Sigmoid colon (tissue), 7 donors: ENCODE results near the gene TRMT112. TPM values are rescaled to one million over a fixed set of nuclear protein-coding genes. Genes with fewer than 3 reads are reported as not detected.

ENCODE experiments used
- DNase-seq: peaks from one replicate; pipeline ENCODE4 v3.0.0-alpha.2; 2019
- H3K27ac ChIP-seq, 4 donors: fragments of 200-600 bp; sonication (generic); one replicate each; pipeline ENCODE4 v1.5.1; 2016 to 2019; ENCODE audit warnings: mild to moderate bottlenecking in 1 of 4
- H3K27me3 ChIP-seq, 3 donors: fragments of 200-600 bp; sonication (generic); one replicate each; pipeline ENCODE4 v1.5.1; 2019; ENCODE audit warnings: mild to moderate bottlenecking in 1 of 3
- H3K36me3 ChIP-seq, 4 donors: fragments of 200-600 bp; sonication (generic); one replicate each; pipeline ENCODE4 v1.5.1; 2016 to 2019
- H3K4me1 ChIP-seq, 4 donors: fragments of 200-600 bp; sonication (generic); one replicate each; pipeline ENCODE4 v1.5.1; 2017 to 2019
- H3K4me3 ChIP-seq, 4 donors: fragments of 200-600 bp; sonication (generic); one replicate each; pipeline ENCODE4 v1.5.1; 2017 to 2019; ENCODE audit warnings: mild to moderate bottlenecking in 2 of 4, moderate library complexity in 1 of 4
- H3K9me3 ChIP-seq, 4 donors: fragments of 200-600 bp in 3 of 4; sonication (generic) in 3 of 4; one replicate each; pipeline versions ENCODE4 v1.5.1 to v1.6.1; 2013 to 2019
- CTCF ChIP-seq, 4 experiments: fragments of 450-650 bp in 3 of 4; fragments of 200-600 bp in 1 of 4; IDR thresholded peaks; one replicate each; pipeline ENCODE4 v1.5.1; 2016 to 2019; ENCODE audit warnings: antibody characterized with exemption in 4 of 4, mild to moderate bottlenecking in 3 of 4, moderate library complexity in 2 of 4
- EP300 ChIP-seq, 4 donors: sonication (generic); formaldehyde crosslinking; IDR thresholded peaks; one replicate each; pipeline ENCODE4 v1.6.1; 2017; ENCODE audit warnings: antibody characterized with exemption in 4 of 4
- POLR2A ChIP-seq, 2 donors: fragments of 450-650 bp; IDR thresholded peaks; one replicate each; pipeline ENCODE4 v1.6.1; 2016; ENCODE audit warnings: antibody characterized with exemption in 2 of 2, mild to moderate bottlenecking in 2 of 2, moderate library complexity in 2 of 2
- POLR2AphosphoS5 ChIP-seq, 4 donors: sonication (generic); formaldehyde crosslinking; IDR thresholded peaks; one replicate each; pipeline ENCODE4 v1.6.1; 2017; ENCODE audit warnings: antibody characterized with exemption in 4 of 4
- WGBS, 2 donors: extraction: QIAGEN DNeasy Blood & Tissue Kit; methylation state at CpG; one replicate each; pipeline ENCODE4 v1.1.7; 2013; 5-methylcytosine and 5-hydroxymethylcytosine counted together
- intact Hi-C: fragments of 100-400 bp; cut with DNase I; formaldehyde crosslinking; loops from one replicate; pipeline ENCODE4 v1.15.1; 2023
- polyA plus RNA-seq, 3 donors: library from polyadenylated mRNA; stranded (reverse); fragments of 200-250 nt; gene quantifications; one replicate each; pipeline ENCODE4 v1.2.3, GENCODE V29; 2013
- small RNA-seq, 3 donors: library from RNA; depleted of rRNA; stranded (forward); fragments of <200 nt; gene quantifications; one replicate each; pipeline ENCODE3, GENCODE V24; 2016
- total RNA-seq, 4 donors: library from RNA; depleted of rRNA; stranded (reverse); fragments of >200 nt; gene quantifications; one replicate each; pipeline ENCODE4 v1.1.0, GENCODE V29; 2016
- donor health status: healthy with polysubstance abuse.
- donor health status: Bipolar disorder and iron deficiency.
- donor health status: healthy.

The TRMT112 gene
- total and polyA plus RNA-seq, 7 donors, result 148 to 353 (median 232) TPM

GRCh38 chr11:64268893-64269539, 48.3 kb downstream of the TRMT112 start:
- Histone ChIP-seq H3K4me1 (peaks cover 0 to 37% (median 31%) of the 10 kb centered on the region in 4 donors), H3K4me3 (peak overlapping the region; percentile 53 to 94 (median 78)), H3K27ac (peak overlapping the region; percentile 87 to 99 (median 96)), H3K9me3 (no peaks in the 10 kb centered on the region), H3K36me3 (peaks cover 0 to 24% (median 12%) of the 10 kb centered on the region in 4 donors), H3K27me3 (no peaks in the 10 kb centered on the region)
- WGBS, 2 donors, result 1 to 3% methylated on average over 34 of the region's 34 CpGs
- intact Hi-C loops, result loop anchor here (1.0 kb wide), 1 partner anchor 17 kb away; no protein-coding TSS in a partner anchor
- no peak for TF ChIP-seq CTCF (IDR thresholded peaks at IDR 0.05)
- no peak for TF ChIP-seq POLR2A (IDR thresholded peaks at IDR 0.05)
- peak in 2 of 4 donors; percentile 0 to 35 for TF ChIP-seq POLR2AphosphoS5 (IDR thresholded peaks at IDR 0.05)
- TF ChIP-seq EP300 (IDR thresholded peaks at IDR 0.05), result no peak
- peak; percentile 92 for DNase-seq

GRCh38 chr11:64268025-64268892, 49.1 kb downstream of the TRMT112 start:
- 32 to 48% methylated on average over 23 of the region's 23 CpGs for WGBS, 2 donors
- Histone ChIP-seq H3K4me3 (peak overlapping the region; percentile 53 to 94 (median 78)), H3K27me3 (no peaks in the 10 kb centered on the region), H3K9me3 (no peaks in the 10 kb centered on the region), H3K4me1 (peaks cover 0 to 37% (median 31%) of the 10 kb centered on the region in 4 donors), H3K27ac (peak overlapping the region; percentile 87 to 99 (median 96)), H3K36me3 (peaks cover 0 to 31% (median 12%) of the 10 kb centered on the region in 4 donors)
- TF ChIP-seq POLR2AphosphoS5 (IDR thresholded peaks at IDR 0.05) (no peak), CTCF (IDR thresholded peaks at IDR 0.05) (no peak), POLR2A (IDR thresholded peaks at IDR 0.05) (no peak), EP300 (IDR thresholded peaks at IDR 0.05) (no peak)
- peak; percentile 86 for DNase-seq
- intact Hi-C loops, result no loop called here

GRCh38 chr11:64267207-64267945, 50.0 kb downstream of the TRMT112 start:
- DNase-seq, result no peak
- Histone ChIP-seq H3K4me1 (peaks cover 0 to 34% (median 30%) of the 10 kb centered on the region in 4 donors), H3K36me3 (peaks cover 0 to 39% (median 19%) of the 10 kb centered on the region in 4 donors), H3K9me3 (no peaks in the 10 kb centered on the region), H3K4me3 (no peak overlapping the region), H3K27ac (peak overlapping the region; percentile 87 to 99 (median 96)), H3K27me3 (no peaks in the 10 kb centered on the region)
- intact Hi-C loops, result no loop called here
- WGBS, 2 donors, result 58 to 78% methylated on average over 27 of the region's 27 CpGs
- TF ChIP-seq EP300 (IDR thresholded peaks at IDR 0.05), result no peak

Small RNA genes within 50 kb of the gene (small RNA-seq; reads per million reads assigned to genes)
- gene MIR7155 (0 to 0.30 (median 0.22) reads per million in 3 donors), gene RF00019 (0 reads per million in 3 donors)

Other genes starting within 250 kb of the TRMT112 start
- gene MACROD1, start 151.4 kb downstream of the TRMT112 start, total RNA-seq, result 10 to 100 TPM; 23.3 to 33.9 (median 25.8) TPM
- gene MACROD1, start 151.4 kb downstream of the TRMT112 start, polyA plus RNA-seq, result 10 to 100 TPM; 14.2 to 16.8 (median 14.8) TPM
- 10 to 100 TPM; 58.2 to 90.3 (median 81.0) TPM for gene STIP1, start 131.4 kb downstream of the TRMT112 start, total RNA-seq
- 10 to 100 TPM; 38.4 to 84.3 (median 50.2) TPM for gene STIP1, start 131.4 kb downstream of the TRMT112 start, polyA plus RNA-seq
- 10 to 100 TPM; 15.0 to 26.2 (median 20.3) TPM for gene FERMT3, start 110.8 kb downstream of the TRMT112 start, total RNA-seq
- gene FERMT3, start 110.8 kb downstream of the TRMT112 start, polyA plus RNA-seq, result 10 to 100 TPM; 15.3 to 41.5 (median 20.4) TPM
- gene TRPT1, start 91.4 kb downstream of the TRMT112 start, total RNA-seq, result 10 to 100 TPM; 45.7 to 80.6 (median 62.9) TPM
- gene TRPT1, start 91.4 kb downstream of the TRMT112 start, polyA plus RNA-seq, result 10 to 100 TPM; 70.8 to 82.8 (median 82.3) TPM
- 10 to 100 TPM; 41.4 to 64.8 (median 50.1) TPM for gene NUDT22, start 91.3 kb downstream of the TRMT112 start, total RNA-seq
- 100 to 1,000 TPM in 2 of 3 donors, 10 to 100 TPM in 1; 91.3 to 130 (median 116) TPM for gene NUDT22, start 91.3 kb downstream of the TRMT112 start, polyA plus RNA-seq
- 10 to 100 TPM; 25.7 to 37.1 (median 28.1) TPM for gene DNAJC4, start 87.0 kb downstream of the TRMT112 start, total RNA-seq
- gene DNAJC4, start 87.0 kb downstream of the TRMT112 start, polyA plus RNA-seq, result 10 to 100 TPM; 27.5 to 68.1 (median 58.3) TPM
- 100 to 1,000 TPM in 2 of 4 donors, 10 to 100 TPM in 2; 76.7 to 117 (median 98.4) TPM for gene VEGFB, start 83.0 kb downstream of the TRMT112 start, total RNA-seq
- 10 to 100 TPM; 23.4 to 94.9 (median 42.6) TPM for gene VEGFB, start 83.0 kb downstream of the TRMT112 start, polyA plus RNA-seq
- 10 to 100 TPM; 49.2 to 70.5 (median 51.3) TPM for gene FKBP2, start 76.5 kb downstream of the TRMT112 start, total RNA-seq
- gene FKBP2, start 76.5 kb downstream of the TRMT112 start, polyA plus RNA-seq, result 100 to 1,000 TPM in 2 of 3 donors, 10 to 100 TPM in 1; 97.3 to 213 (median 116) TPM
- 10 to 100 TPM; 31.8 to 66.6 (median 51.3) TPM for gene PPP1R14B, start 70.6 kb downstream of the TRMT112 start, total RNA-seq
- 100 to 1,000 TPM in 1 of 3 donors, 10 to 100 TPM in 2; 78.8 to 159 (median 93.7) TPM for gene PPP1R14B, start 70.6 kb downstream of the TRMT112 start, polyA plus RNA-seq
- gene PLCB3, start 66.0 kb downstream of the TRMT112 start, total RNA-seq, result 10 to 100 TPM; 10.6 to 17.7 (median 12.1) TPM
- gene PLCB3, start 66.0 kb downstream of the TRMT112 start, polyA plus RNA-seq, result 10 to 100 TPM; 23.4 to 52.8 (median 35.4) TPM
- gene BAD, start 32.9 kb downstream of the TRMT112 start, total RNA-seq, result 100 to 1,000 TPM in 3 of 4 donors, 10 to 100 TPM in 1; 95.3 to 143 (median 121) TPM
- gene BAD, start 32.9 kb downstream of the TRMT112 start, polyA plus RNA-seq, result 100 to 1,000 TPM; 105 to 264 (median 244) TPM
- gene GPR137, start 31.7 kb downstream of the TRMT112 start, total RNA-seq, result 10 to 100 TPM; 12.2 to 21.0 (median 13.6) TPM
- gene GPR137, start 31.7 kb downstream of the TRMT112 start, polyA plus RNA-seq, result 10 to 100 TPM; 17.4 to 35.0 (median 18.0) TPM
- gene KCNK4, start 26.3 kb downstream of the TRMT112 start, total RNA-seq, result under 1 TPM in 1 of 4 donors, not detected in 3; 0.71 TPM
- not detected for gene KCNK4, start 26.3 kb downstream of the TRMT112 start, polyA plus RNA-seq
- not detected for gene CATSPERZ, start 17.2 kb downstream of the TRMT112 start, total RNA-seq
- gene CATSPERZ, start 17.2 kb downstream of the TRMT112 start, polyA plus RNA-seq, result 1 to 10 TPM in 2 of 3 donors, not detected in 1; 1.1 to 1.4 TPM
- 10 to 100 TPM; 39.9 to 48.7 (median 45.3) TPM for gene ESRRA, start 12.0 kb downstream of the TRMT112 start, total RNA-seq
- gene ESRRA, start 12.0 kb downstream of the TRMT112 start, polyA plus RNA-seq, result 100 to 1,000 TPM; 151 to 244 (median 219) TPM
- gene PRDX5, start 562 bp upstream of the TRMT112 start, total RNA-seq, result 100 to 1,000 TPM; 169 to 269 (median 215) TPM
- 1,000 to 10,000 TPM in 1 of 3 donors, 100 to 1,000 TPM in 2; 596 to 1,045 (median 779) TPM for gene PRDX5, start 562 bp upstream of the TRMT112 start, polyA plus RNA-seq
- gene CCDC88B, start 22.6 kb upstream of the TRMT112 start, total RNA-seq, result 1 to 10 TPM; 2.6 to 8.6 (median 3.9) TPM
- gene CCDC88B, start 22.6 kb upstream of the TRMT112 start, polyA plus RNA-seq, result 100 to 1,000 TPM in 1 of 3 donors, 10 to 100 TPM in 2; 15.6 to 157 (median 23.6) TPM
- gene RPS6KA4, start 41.6 kb upstream of the TRMT112 start, total RNA-seq, result 10 to 100 TPM; 15.6 to 24.1 (median 18.6) TPM
- 10 to 100 TPM; 14.4 to 48.4 (median 16.6) TPM for gene RPS6KA4, start 41.6 kb upstream of the TRMT112 start, polyA plus RNA-seq
- gene SLC22A11, start 238.4 kb upstream of the TRMT112 start, total RNA-seq, result not detected
- under 1 TPM in 2 of 3 donors, not detected in 1; 0.04 to 0.46 TPM for gene SLC22A11, start 238.4 kb upstream of the TRMT112 start, polyA plus RNA-seq